CD1c-positive myeloid dendritic cell (primary cell): Measurements from ENCODE around the gene ARID2.

Source experiments
- DNase-seq: peaks from one replicate; pipeline ENCODE4 v3.0.0-alpha.2; 2016; ENCODE audit errors: extremely low spot score

Gene ARID2, protein sequence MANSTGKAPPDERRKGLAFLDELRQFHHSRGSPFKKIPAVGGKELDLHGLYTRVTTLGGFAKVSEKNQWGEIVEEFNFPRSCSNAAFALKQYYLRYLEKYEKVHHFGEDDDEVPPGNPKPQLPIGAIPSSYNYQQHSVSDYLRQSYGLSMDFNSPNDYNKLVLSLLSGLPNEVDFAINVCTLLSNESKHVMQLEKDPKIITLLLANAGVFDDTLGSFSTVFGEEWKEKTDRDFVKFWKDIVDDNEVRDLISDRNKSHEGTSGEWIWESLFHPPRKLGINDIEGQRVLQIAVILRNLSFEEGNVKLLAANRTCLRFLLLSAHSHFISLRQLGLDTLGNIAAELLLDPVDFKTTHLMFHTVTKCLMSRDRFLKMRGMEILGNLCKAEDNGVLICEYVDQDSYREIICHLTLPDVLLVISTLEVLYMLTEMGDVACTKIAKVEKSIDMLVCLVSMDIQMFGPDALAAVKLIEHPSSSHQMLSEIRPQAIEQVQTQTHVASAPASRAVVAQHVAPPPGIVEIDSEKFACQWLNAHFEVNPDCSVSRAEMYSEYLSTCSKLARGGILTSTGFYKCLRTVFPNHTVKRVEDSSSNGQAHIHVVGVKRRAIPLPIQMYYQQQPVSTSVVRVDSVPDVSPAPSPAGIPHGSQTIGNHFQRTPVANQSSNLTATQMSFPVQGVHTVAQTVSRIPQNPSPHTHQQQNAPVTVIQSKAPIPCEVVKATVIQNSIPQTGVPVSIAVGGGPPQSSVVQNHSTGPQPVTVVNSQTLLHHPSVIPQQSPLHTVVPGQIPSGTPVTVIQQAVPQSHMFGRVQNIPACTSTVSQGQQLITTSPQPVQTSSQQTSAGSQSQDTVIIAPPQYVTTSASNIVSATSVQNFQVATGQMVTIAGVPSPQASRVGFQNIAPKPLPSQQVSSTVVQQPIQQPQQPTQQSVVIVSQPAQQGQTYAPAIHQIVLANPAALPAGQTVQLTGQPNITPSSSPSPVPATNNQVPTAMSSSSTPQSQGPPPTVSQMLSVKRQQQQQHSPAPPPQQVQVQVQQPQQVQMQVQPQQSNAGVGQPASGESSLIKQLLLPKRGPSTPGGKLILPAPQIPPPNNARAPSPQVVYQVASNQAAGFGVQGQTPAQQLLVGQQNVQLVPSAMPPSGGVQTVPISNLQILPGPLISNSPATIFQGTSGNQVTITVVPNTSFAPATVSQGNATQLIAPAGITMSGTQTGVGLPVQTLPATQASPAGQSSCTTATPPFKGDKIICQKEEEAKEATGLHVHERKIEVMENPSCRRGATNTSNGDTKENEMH (N-terminal part only)

DNA sequence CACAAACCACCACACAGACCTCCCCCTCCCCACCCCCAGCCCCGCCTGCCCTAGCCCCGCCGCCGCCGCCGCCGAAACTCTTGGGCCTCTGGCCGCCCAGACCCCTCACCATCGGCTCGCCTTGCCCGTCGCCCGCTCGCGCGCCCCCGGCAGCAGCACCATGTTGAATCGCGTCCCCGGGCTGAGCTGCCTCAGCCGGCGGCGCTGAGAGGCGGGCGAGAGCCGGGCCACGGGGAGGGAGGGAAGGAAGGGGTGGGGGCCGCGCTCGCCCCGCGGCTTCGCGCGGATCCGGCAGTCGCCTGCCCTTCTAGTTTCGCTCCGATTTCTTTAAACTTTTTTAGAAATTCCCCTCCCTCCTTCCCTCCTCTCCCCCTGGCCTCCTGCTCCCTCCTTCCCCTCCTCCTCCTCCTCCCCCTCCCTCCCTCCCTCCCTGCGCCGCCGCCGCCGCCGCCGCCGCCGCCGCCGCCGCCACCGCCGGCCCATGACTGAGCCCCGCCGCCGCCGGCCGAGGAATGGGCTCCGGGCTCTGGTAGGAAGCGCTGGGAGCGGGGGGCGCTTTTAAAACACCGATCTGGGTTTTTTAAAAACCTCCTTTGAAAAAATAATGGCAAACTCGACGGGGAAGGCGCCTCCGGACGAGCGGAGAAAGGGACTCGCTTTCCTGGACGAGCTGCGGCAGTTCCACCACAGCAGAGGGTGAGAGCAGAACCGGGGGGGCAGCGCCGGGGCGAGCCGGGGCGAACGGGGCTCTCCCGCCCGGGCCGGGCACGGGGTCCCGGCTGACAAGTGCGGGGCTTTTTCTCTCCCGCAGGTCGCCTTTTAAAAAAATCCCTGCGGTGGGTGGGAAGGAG, at the start of gene ARID2:
TSS of gene ARID2 (plus strand) at position 474 of the 851 bp plus-strand sequence. CDS start at position 605, 131 bp downstream.
- DNase-seq: peak; percentile 59

DNA sequence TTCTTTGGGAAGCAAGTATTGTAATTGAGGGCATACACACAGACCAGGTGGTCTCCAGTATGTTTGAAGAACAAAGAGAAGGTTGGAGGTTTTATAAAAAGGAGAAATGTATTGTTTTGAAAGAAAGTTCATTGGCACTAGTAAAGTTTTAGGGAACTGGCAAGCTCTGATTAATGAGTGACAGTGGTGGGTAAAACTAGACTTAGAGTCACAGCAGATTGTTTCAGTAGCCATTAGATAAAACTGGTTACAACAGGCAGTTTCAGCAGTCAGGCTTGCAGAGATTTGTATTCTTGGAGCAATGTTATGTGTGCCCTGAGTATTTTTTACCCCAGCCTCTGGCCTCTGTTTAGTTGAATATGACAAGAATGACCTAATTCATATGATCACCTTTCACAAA, 49.1 kb upstream of the ARID2 start:
- no peak for DNase-seq

DNA sequence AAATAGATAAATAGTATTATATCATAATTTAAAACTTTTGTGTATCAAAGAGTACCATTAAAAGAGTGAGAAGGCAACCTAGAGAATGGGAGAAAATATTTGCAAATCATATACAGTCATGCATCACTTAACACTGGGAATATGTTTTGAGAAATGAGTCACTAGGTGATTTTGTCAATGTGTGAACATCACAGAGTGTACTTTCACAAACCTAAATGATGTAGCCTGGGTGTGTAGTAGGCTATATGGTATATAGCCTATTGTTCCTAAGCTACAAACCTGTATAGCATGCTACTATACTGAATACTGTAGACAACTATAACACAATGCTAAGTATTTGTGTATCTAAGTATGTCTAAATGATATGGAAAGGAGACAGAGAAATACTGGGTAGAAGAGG, 48.0 kb upstream of the ARID2 start:
- no peak for DNase-seq

DNA sequence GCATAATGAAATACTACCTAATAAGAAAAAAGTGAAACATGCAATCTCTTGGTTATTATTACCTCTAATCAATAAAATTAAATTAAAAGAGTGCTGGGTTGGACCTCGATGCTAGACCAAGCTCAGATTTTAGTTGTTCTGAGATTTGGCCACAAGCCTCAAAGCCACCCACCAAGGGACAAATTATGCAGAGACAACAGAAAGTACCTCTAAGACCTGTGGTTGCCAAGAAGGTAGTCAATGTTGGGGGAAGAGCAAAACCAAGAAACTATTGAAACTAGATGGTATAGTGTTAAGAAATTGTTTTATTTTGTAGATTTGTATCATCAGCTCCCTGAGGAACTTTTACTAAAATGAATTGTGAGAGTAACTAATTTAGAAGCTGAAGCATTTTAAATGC, 43.8 kb upstream of the ARID2 start:
- DNase-seq: no peak

DNA sequence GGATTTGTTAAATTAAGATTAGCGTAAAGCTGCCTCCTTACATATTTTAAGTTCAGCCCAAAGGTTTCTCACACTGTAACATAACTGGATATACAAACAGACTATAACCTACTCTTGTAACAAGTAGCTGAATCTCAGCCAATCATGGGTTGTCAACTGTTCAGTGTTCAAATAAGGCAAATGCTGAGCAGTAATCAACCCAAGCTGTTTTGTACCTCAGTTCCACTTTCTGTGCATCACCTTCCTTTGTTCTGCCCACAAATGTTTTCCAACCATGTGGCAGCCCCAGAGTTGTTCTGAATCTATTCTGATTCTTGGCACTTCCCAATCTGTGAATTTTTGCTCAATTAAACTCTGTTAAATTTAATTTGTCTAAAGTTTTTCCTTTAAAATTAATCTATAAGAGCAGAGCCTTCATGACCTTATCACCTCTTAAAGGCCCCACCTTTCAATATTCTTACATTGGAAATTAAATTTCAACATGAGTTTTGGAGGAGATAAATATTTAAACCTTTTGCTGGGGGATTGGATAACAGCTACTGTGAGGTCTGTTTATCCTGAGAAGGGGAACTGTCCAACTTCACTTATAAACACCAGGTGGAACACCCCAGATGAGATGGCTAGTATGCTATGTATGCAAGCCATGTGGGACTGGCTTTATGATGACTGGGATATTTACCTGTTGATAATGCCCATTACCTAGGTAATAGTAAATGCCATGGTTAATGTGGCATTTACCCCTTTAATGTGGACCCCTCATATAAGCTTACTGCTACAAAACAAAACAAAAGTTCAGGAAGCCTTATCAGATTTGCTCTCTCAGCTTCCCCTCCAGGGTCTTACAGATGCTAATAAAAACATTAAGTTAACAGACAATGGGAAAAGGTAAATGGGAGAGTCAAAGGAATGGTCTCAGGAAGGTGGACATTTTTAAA, 42.2 kb upstream of the ARID2 start:
- DNase-seq: no peak

DNA sequence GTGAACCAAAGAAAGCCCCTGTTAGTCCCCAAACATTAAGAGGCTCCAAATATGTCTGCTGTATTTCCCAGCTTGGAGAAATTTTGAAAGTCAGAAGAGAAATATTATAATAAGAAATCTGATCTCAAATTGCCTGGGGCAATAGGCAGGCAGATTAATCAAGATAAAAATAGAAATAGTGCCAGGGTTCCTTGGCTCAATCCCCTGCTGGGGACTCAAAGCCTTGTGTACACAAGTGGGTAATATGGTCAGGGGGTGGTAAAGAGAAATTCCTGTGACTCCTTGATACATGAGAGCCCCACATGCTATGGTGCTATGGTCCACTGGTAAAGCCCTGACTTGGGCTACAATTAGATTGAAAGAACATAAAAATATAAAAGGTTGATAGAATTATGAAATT, 41.3 kb upstream of the ARID2 start:
- no peak for DNase-seq

DNA sequence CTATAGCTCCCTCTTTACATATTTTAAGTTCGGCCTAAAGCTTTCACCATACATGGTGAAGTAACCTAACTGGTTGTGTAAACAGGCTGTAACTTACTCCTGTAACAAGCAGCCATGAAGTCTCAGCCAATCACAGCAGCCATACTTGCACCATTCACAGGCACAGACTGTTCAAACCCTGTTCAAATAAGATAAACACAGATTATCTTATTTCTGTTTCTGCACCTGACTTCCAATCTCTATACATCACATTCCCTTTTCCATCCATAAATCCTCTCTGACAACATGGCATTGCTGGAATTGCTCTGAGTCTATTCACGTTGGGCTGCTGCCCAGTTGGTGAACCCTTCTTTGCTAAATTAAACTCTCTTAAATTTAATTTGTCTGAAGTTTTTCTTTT, 34.5 kb upstream of the ARID2 start:
- no peak for DNase-seq

DNA sequence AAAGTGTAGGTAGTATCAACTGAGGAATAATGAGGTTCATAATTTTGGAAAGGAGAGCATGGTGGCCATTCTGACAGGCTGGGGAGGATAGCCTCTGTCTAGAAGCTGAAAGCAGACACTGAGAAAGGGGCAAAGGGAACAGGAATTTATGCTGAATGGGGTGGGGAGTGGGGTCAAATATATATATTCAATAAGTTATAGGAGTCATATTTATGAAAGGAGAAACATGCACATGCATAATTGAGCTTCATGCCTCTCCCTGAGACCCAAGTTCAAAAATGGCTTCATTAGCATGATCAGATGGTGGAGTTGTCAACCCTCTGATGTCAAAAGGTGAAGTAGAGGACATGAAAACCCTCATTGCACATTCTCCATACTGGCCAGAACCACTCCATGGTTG, 33.9 kb upstream of the ARID2 start:
- DNase-seq: no peak

DNA sequence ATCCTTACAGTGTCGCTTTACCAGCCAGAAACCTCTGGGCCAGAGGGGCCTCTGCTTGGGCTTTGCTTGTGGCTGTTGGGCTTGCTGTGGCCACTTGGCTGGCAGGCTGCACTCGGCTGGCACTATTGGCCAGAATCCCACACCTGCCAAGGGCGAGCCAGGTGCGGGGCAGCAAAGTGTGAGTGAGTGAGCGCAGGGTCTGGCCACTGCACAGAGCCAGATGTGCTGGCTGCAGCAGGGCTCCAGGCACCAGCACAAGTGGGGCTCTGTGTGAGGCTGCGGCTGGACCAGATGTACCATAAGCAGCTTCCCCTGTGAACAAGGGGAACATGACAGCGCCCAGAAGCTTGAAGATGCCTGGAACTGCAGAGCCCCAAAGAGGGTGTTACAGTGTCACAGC, 33.5 kb upstream of the ARID2 start:
- no peak for DNase-seq

DNA sequence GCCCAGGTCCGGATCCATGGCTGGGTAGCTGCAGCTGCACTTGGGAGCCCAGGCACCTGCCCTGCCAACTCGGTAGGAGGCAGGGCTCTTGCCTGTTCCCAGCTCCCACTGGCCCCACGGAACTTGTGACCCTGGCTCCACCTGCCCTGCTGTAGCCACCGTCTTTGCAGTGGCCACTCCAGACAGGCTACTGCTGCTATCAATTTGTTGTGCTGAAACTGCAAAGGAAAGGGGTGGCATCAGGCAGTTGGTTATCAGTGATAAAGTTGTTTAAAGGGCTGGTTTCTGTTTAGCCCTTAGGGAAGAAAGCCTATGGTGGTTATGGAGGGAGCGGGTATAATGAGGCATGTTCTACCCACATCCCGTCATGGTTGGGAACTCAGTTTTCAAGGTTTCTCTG, 32.1 kb upstream of the ARID2 start:
- DNase-seq: no peak

DNA sequence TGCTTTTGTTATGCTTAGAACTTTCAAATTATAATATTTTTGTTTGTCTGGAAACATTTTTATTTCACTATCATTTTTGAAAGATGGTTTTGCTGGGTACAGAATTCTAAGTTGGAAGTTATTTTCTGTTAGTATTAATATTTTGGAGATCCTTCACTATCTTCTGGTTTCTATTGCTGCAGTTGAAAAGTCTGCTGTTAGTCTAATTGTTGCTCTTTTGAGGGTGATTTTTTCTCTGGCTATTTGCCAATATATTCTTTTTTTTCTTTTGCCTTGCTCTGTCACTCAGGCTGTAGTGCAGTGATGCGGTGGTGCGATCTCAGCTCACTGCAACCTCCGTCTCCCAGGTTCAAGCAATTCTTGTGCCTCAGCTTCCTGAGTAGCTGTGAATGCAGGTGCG, 28.2 kb upstream of the ARID2 start:
- no peak for DNase-seq

DNA sequence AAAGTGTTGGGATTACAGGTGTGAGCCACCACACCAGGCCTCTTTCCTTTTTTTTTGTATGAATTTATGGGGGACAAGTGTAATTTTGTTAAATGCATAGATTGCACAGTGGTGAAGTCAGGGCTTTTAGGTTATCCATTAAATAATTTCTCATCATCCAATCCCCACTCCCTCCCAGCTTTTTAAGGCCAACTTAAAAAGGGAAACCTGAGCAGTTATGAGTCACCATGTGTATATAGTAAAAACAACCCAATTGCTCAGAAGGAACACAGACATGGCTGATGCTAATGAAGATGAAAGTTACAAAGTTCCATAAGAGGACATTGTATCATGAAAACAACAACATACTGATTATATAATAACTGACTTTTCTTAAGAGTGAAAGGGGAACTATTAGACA, 25.6 kb upstream of the ARID2 start:
- DNase-seq: no peak

DNA sequence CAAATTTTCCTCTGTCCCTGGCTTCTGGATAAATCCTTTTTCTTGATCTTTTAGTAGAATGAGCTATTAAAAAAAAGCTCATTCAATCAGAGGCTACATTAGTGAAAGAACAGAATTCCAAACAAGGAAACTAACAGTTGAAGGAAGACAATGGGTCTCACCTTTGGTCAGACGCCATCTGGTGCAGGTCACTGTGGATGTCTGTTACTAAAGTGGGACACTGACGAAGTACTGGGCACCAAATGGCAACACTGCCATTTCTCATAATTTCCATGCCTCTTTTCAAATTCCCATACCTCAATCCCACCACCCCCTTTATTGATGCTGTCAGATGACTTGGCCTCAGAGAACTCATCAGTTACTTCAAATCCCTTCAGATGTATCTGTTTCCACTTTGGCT, 24.5 kb upstream of the ARID2 start:
- no peak for DNase-seq

DNA sequence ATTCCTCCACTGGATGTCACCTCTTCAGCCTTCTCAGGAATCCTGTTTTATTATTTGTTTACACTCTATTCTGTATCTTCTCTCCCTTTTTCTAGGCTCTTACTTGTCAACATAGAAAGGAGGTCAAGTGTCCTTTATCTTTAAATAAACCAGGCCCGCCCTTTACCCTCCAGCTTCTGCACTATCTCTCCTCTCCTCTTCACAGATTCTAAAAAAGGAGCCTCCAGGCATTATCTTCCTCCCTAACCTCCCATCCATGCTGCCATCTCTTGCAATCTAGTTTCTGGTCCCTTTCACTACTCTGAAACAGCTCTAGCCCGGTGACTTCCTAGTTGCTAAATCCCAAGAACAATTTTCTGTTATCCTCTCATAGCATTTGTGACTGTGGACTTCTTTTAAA, 24.1 kb upstream of the ARID2 start:
- no peak for DNase-seq

DNA sequence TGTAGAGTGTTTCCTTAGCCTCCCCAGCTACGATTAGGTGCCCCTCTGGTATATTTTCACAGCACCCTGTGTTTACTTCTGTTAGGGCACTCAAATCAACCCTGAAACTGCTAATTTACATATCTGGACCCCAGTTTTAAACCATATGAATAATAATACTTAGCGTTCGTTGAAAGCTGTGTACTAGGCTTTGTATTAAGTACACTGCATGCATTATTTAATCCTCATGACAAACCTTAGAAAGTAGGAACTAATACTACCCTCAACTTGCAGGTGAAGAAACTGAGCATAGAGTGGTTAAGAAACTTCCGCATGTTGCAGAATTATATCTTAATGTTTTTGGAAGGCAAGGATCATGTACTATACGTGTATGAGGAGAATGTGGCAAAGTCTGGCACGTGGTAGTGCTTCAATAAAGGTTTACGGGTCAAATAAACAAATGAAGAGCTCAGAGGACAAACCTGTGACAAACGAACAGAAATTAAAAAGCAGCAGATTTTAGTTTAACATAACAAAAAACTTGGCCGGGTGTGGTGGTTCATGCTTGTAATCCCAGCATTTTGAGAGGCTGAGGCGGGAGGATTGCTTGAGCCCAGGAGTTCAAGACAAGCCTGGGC, 22.2 kb upstream of the ARID2 start:
- no peak for DNase-seq

DNA sequence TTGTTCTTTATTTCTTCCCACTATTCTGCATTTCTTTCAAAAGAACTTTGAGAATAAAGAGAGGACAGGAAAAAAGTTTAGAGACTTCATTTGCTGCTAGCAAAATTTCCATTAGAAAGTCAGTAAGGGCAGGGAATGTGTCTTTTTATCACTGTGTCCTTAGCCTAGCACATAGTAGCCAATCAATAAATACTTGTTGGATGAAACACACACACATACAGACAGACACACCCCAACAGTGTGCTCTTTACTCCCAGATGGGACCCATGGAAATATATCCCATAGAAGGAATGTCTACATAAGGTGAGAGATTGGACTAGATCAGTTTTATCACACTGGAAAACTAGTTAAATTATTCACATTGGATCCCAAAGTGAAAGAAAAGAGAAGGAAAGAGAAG, 21.1 kb upstream of the ARID2 start:
- no peak for DNase-seq

DNA sequence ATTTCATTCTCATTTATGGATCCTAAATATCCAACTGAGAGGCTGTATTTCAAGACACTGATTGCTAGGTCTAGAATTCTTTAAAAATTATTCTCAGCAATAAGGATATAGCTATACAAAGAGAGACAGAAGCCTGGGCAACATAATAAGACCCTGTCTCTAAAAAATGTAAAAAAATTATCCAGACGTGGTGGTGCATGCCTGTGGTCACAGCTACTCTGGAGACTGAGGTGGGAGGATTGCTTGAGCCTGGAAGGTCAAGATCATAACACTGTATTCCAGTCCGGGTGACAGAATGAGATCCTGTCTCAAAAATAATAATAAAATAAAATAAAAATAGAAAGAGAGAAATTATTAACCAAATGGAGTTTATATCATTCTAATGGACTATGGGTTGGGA, 20.6 kb upstream of the ARID2 start:
- no peak for DNase-seq

DNA sequence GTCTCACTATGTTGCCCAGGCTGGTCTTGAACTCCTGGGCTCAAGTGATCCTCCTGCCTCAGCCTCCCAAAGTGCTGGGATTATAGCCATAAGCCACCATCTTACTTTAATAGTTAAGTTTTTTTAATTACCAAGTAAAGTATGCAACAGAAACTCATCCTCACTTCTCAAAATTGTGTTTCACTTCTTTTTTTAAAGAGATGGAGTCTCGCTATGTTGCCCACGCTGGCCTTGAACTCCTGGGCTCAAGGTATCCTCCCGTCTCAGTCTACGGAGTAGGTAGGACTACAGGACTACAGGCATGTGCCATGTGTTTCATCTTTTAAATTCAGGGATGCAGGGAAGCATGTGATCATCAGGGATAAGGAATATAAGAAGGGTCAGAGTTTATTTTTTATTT, 17.2 kb upstream of the ARID2 start:
- DNase-seq: no peak

DNA sequence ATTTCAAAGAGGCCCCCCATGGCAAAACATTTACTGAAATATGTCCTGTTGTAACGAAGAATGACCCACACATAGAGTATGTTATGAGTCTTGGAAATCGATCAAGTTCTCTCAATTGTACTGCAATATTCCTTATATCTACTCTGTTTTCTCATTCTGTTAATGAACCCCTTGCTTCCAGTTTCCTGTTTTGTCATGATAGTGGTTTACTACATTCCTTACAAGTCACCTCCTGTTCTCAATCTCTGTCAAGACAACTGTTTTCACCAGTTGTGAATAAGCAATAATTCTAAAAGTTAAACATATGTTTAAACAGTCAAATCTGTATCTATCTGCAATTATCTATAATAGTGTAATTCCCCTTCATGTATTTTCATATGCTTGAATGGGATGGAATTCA, 16.4 kb upstream of the ARID2 start:
- DNase-seq: no peak

DNA sequence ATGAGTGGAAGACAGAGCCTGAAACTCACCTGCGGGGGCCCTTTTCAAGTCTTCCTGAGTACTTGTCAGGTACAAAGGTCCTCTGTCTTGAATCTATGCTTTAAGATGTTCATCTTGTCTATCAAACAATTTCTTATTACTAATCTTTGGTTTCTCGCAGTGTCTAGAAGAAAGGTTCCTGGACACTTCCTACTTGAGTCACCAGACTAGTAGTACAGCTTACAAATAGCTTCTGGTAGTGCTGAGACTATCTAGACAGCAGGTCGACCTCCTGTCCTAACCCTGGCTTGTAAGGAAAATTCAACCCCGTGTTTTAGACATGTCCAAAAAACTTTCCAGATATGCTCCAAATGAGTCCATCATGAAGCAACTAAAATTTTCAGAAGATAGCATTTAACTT, 11.2 kb upstream of the ARID2 start:
- DNase-seq: no peak
